Gastrocnemius medialis (tissue), 4 donors: Measurements from ENCODE around the gene ANTXR1. TPM values are rescaled to one million over a fixed set of nuclear protein-coding genes. Genes with fewer than 3 reads are reported as not detected.
A peak's percentile ranks its signal among the peaks of the same experiment; 100 is the strongest.

Source experiments
- ATAC-seq, 2 donors: fragments of 150-250 bp; one replicate each; pipeline ENCODE4 v1.9.1; 2016
- DNase-seq, 2 donors: peaks; one replicate each; pipeline ENCODE4 v3.0.0-alpha.2; 2019
- H3K27ac ChIP-seq, 4 donors: fragments of 200-600 bp; sonication (generic); 1 replicate in 1 of 4; 2 replicates in 3 of 4; pipeline ENCODE4 v1.5.1; 2016 to 2018; ENCODE audit warnings: mild to moderate bottlenecking in 2 of 4, moderate library complexity in 1 of 4
- H3K27me3 ChIP-seq, 3 donors: fragments of 200-600 bp; sonication (generic) in 2 of 3; 1 replicate in 1 of 3; 2 replicates in 2 of 3; pipeline versions ENCODE4 v1.5.1 to v1.6.0; 2016 to 2019; ENCODE audit warnings: mild to moderate bottlenecking in 1 of 3, moderate library complexity in 1 of 3
- H3K36me3 ChIP-seq, 2 donors: fragments of 200-600 bp; sonication (generic) in 1 of 2; one replicate each; pipeline ENCODE4 v1.5.1; 2017 to 2018
- H3K4me1 ChIP-seq, 2 donors: fragments of 200-600 bp; sonication (generic) in 1 of 2; one replicate each; pipeline ENCODE4 v1.5.1; 2016 to 2017; ENCODE audit warnings: mild to moderate bottlenecking in 2 of 2
- H3K4me3 ChIP-seq, 4 donors: fragments of 200-600 bp; sonication (generic) in 3 of 4; 1 replicate in 1 of 4; 2 replicates in 3 of 4; pipeline ENCODE4 v1.5.1; 2016 to 2019; ENCODE audit warnings: mild to moderate bottlenecking in 2 of 4
- H3K9me3 ChIP-seq, 3 donors: fragments of 200-600 bp; sonication (generic) in 2 of 3; 1 replicate in 1 of 3; 2 replicates in 2 of 3; pipeline ENCODE4 v1.5.1; 2016 to 2019
- CTCF ChIP-seq, 5 experiments: fragments of 450-650 bp in 3 of 5; fragments of 200-600 bp in 2 of 5; sonication (generic) in 2 of 5; IDR thresholded peaks in 4 of 5; conservative IDR thresholded peaks in 1 of 5; 1 replicate in 4 of 5; 2 replicates in 1 of 5; pipeline ENCODE4 v1.5.1; 2016 to 2019; ENCODE audit warnings: antibody characterized with exemption in 5 of 5, mild to moderate bottlenecking in 3 of 5, moderate library complexity in 3 of 5
- POLR2A ChIP-seq, 2 donors: fragments of 450-650 bp; IDR thresholded peaks; one replicate each; pipeline ENCODE4 v1.6.1; 2017; ENCODE audit warnings: antibody characterized with exemption in 2 of 2, mild to moderate bottlenecking in 2 of 2, moderate library complexity in 2 of 2
- in situ Hi-C, 4 donors: fragments of 200-750 bp; cut with MboI; loops; one replicate each; pipeline versions ENCODE4 v1.15.0 to v1.8.0; 2017; ENCODE audit warnings: low sequenced_read_pairs in 4 of 4
- intact Hi-C: fragments of 100-400 bp; cut with DNase I; formaldehyde crosslinking; loops from one replicate; pipeline ENCODE4 v1.15.1; 2023; ENCODE audit warnings: low total_unique reads
- total RNA-seq, 4 donors: library from RNA; depleted of rRNA; stranded (reverse); fragments of >200 nt; gene quantifications; one replicate each; pipeline versions ENCODE4 v1.1.0 to v1.2.3, GENCODE V29; 2016

ANTXR1 gene
- total RNA-seq, 4 donors from 2014 or later: 8.0 to 13.6 (median 9.7) TPM

GRCh38 chr2:69200107-69200520 lies 187.1 kb downstream of the ANTXR1 start:
- Histone ChIP-seq H3K9me3 (no peaks in the 10 kb centered on the region), H3K36me3 (no peaks in the 10 kb centered on the region), H3K27me3 (no peaks in the 10 kb centered on the region), H3K4me3 (no peak overlapping the region), H3K27ac (peak overlapping the region in 3 of 4 donors; percentile 45 to 57 (median 56)), H3K4me1 (peaks cover 4 to 5% of the 10 kb centered on the region in 2 donors)
- intact Hi-C loops (loop anchor here (5.0 kb wide), 1 partner anchor 52 kb away; no protein-coding TSS in a partner anchor), in situ Hi-C loops (no loop called here)
- DNase-seq (peak in 1 of 2 donors; percentile 30), ATAC-seq (peak; percentile 55 to 69)
- TF ChIP-seq POLR2A (IDR thresholded peaks at IDR 0.05) (peak in 1 of 2 donors; percentile 8), CTCF (IDR thresholded peaks at IDR 0.05 in 4 of 5, conservative IDR thresholded peaks at IDR 0.05 in 1 of 5) (no peak)

- in situ Hi-C loops: no loop called here
These were observed 188.3 kb downstream of the ANTXR1 start for GRCh38 chr2:69201259-69201658.

GRCh38 chr2:69202327-69202726 lies 189.3 kb downstream of the ANTXR1 start:
- TF ChIP-seq POLR2A (IDR thresholded peaks at IDR 0.05): no peak
- ATAC-seq (no peak), DNase-seq (no peak)
- H3K4me1 ChIP-seq: peaks cover 4 to 5% of the 10 kb centered on the region in 2 donors
- in situ Hi-C loops (no loop called here), intact Hi-C loops (loop anchor here (5.0 kb wide), 1 partner anchor 50 kb away; no protein-coding TSS in a partner anchor)
- no peaks in the 10 kb centered on the region for H3K9me3 ChIP-seq
- H3K4me3 ChIP-seq: no peak overlapping the region
- no peaks in the 10 kb centered on the region for H3K36me3 ChIP-seq
- no peak overlapping the region for H3K27ac ChIP-seq
- H3K27me3 ChIP-seq: no peaks in the 10 kb centered on the region

More at GRCh38 chr2:69201259-69201658, 188.3 kb downstream of the ANTXR1 start:
- ATAC-seq (no peak), DNase-seq (no peak)
- no peak overlapping the region for H3K27ac ChIP-seq
- no peaks in the 10 kb centered on the region for H3K27me3 ChIP-seq
- H3K4me3 ChIP-seq: no peak overlapping the region
- intact Hi-C loops: loop anchor here (5.0 kb wide), 1 partner anchor 51 kb away; no protein-coding TSS in a partner anchor
- H3K9me3 ChIP-seq: no peaks in the 10 kb centered on the region
- H3K4me1 ChIP-seq: peaks cover 4 to 5% of the 10 kb centered on the region in 2 donors
- H3K36me3 ChIP-seq: no peaks in the 10 kb centered on the region
- no peak for TF ChIP-seq POLR2A (IDR thresholded peaks at IDR 0.05)
- no peak for TF ChIP-seq CTCF (IDR thresholded peaks at IDR 0.05 in 4 of 5, conservative IDR thresholded peaks at IDR 0.05 in 1 of 5)

- Histone ChIP-seq H3K36me3 (no peaks in the 10 kb centered on the region), H3K4me1 (peaks cover 4 to 5% of the 10 kb centered on the region in 2 donors), H3K27me3 (no peaks in the 10 kb centered on the region), H3K27ac (peak overlapping the region in 3 of 4 donors; percentile 16 to 22 (median 21)), H3K4me3 (no peak overlapping the region), H3K9me3 (no peaks in the 10 kb centered on the region)
- ATAC-seq (peak; percentile 50 to 51), DNase-seq (no peak)
- no peak for TF ChIP-seq CTCF (IDR thresholded peaks at IDR 0.05 in 4 of 5, conservative IDR thresholded peaks at IDR 0.05 in 1 of 5)
- no peak for TF ChIP-seq POLR2A (IDR thresholded peaks at IDR 0.05)
- in situ Hi-C loops (no loop called here), intact Hi-C loops (loop anchor here (5.0 kb wide), 1 partner anchor 49 kb away; no protein-coding TSS in a partner anchor)
These were observed 190.4 kb downstream of the ANTXR1 start for GRCh38 chr2:69203166-69203985.

- DNase-seq: no peak
- no peak for TF ChIP-seq CTCF (IDR thresholded peaks at IDR 0.05 in 4 of 5, conservative IDR thresholded peaks at IDR 0.05 in 1 of 5)
- no peak for TF ChIP-seq POLR2A (IDR thresholded peaks at IDR 0.05)
These were observed 191.7 kb downstream of the ANTXR1 start for GRCh38 chr2:69204654-69205053.

More at GRCh38 chr2:69204654-69205053, 191.7 kb downstream of the ANTXR1 start:
- H3K4me1 ChIP-seq: peaks cover 3 to 4% of the 10 kb centered on the region in 2 donors
- H3K9me3 ChIP-seq: no peaks in the 10 kb centered on the region
- no peak overlapping the region for H3K4me3 ChIP-seq
- in situ Hi-C loops (no loop called here), intact Hi-C loops (loop anchor here (5.0 kb wide), 1 partner anchor 48 kb away; no protein-coding TSS in a partner anchor)
- no peak for ATAC-seq
- H3K36me3 ChIP-seq: no peaks in the 10 kb centered on the region
- H3K27ac ChIP-seq: peak overlapping the region in 1 of 4 donors; percentile 1
- H3K27me3 ChIP-seq: no peaks in the 10 kb centered on the region
